Suprapubic skin (tissue), 4 donors: Measurements from ENCODE around the gene EP400.

ENCODE experiments used
- CTCF ChIP-seq, 2 donors: fragments of 200-600 bp in 1 of 2; fragments of 450-650 bp in 1 of 2; sonication (generic) in 1 of 2; IDR thresholded peaks; one replicate each; pipeline ENCODE4 v1.5.1; 2016 to 2019; ENCODE audit warnings: antibody characterized with exemption in 2 of 2, mild to moderate bottlenecking in 1 of 2, moderate library complexity in 1 of 2
- EP300 ChIP-seq: sonication (generic); formaldehyde crosslinking; IDR thresholded peaks from one replicate; pipeline ENCODE4 v1.6.1; 2017; ENCODE audit warnings: antibody characterized with exemption
- POLR2AphosphoS5 ChIP-seq, 3 donors: sonication (generic); formaldehyde crosslinking; IDR thresholded peaks; one replicate each; pipeline ENCODE4 v1.6.1; 2017; ENCODE audit warnings: antibody characterized with exemption in 3 of 3

DNA sequence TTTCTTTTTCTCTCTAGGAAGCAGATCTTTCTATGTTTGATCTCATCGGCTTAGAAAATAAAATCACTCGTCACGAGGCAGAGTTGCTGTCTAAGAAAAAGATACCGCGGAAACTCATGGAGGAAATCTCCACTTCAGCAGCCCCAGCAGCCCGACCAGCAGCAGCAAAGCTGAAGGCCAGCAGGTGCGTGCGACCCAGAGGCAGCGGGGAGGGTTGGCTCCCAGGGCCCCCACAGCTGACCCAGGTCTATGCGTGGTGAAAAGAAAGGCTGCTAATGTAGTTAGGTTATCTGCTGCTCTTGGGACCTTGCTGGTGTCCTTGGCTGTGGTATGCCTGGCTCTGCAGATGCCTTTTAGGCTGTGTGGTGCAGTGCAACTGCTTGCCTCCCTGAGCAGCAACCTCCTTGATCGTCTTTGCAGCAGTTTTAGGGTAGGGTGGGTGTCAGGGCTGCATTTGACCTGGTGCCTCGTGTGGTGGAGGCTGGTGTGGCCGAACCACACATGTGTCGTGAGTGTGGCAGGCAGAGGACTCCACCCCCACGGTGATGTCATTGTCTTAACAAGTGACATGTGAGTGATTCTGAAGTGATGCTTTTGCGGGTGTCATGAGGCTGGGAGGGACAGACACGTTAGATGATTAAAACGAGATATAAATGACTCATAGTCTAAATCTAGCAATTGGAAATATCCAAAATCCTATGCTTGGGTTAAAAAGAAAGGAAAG lies 68.6 kb downstream of the EP400 start:
- TF ChIP-seq POLR2AphosphoS5 (IDR thresholded peaks at IDR 0.05) (no peak), CTCF (IDR thresholded peaks at IDR 0.05) (no peak), EP300 (no peak)
